ENCODE results near the gene EXOC3L2. TPM values are rescaled to one million over a fixed set of nuclear protein-coding genes. Genes with fewer than 3 reads are reported as not detected.

EXOC3L2 gene
- total RNA-seq, 1 donor from 2014 or later, result 3.6 TPM

DNA sequence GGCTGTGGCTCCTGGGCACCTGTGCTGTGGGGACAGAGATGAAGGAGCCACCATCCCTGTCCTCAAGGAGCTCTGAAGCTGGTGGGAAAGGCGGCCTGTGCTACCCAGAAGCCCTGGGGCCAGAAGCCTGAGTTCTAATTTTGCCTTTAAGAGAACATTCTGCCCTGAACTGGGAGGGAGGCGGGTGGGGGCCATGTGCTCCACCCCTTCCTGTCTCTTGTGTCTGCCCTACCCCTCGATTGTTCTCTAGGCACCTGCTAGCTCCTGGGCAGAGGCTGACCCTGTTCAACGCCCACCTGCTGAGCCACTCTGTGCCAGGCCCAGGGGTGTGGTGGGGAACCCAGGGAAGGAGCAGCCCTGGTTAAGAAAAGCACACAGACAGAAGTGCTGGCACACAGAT is 73.0 kb downstream of the EXOC3L2 start:
- Histone ChIP-seq H3K4me3 (no peak overlapping the region), H3K27ac (no peak overlapping the region), H3K9me3 (no peaks in the 10 kb centered on the region), H3K4me1 (peaks cover 29% of the 10 kb centered on the region), H3K27me3 (ENCODE audit: low read depth) (no peaks in the 10 kb centered on the region), H3K36me3 (no peaks in the 10 kb centered on the region)
- no peak for ATAC-seq
- TF ChIP-seq, protein P1, sequence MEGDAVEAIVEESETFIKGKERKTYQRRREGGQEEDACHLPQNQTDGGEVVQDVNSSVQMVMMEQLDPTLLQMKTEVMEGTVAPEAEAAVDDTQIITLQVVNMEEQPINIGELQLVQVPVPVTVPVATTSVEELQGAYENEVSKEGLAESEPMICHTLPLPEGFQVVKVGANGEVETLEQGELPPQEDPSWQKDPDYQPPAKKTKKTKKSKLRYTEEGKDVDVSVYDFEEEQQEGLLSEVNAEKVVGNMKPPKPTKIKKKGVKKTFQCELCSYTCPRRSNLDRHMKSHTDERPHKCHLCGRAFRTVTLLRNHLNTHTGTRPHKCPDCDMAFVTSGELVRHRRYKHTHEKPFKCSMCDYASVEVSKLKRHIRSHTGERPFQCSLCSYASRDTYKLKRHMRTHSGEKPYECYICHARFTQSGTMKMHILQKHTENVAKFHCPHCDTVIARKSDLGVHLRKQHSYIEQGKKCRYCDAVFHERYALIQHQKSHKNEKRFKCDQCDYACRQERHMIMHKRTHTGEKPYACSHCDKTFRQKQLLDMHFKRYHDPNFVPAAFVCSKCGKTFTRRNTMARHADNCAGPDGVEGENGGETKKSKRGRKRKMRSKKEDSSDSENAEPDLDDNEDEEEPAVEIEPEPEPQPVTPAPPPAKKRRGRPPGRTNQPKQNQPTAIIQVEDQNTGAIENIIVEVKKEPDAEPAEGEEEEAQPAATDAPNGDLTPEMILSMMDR (IDR thresholded peaks at IDR 0.05), result no peak
- DNase-seq, result no peak
- intact Hi-C loops (cut with DNase I), result no loop called here

DNA sequence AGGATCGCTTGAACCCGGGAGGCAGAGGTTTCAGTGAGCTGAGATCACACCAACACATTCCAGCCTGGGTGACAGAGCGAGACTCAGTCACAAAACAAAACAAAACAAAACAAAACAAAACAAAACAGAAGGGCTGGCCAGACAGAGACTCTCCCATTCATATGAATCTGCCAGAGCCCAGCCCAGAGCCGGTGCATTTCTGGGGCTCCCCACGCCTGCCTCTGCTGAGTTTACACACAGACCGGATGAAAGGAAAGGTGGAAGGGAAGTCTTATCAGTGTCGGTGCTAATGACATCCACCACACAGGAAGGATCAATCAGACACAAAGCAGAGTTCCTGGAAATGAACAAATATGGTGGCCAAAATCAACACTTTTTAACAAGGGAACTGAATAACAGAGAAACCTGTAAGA is 74.0 kb downstream of the EXOC3L2 start:
- Histone ChIP-seq H3K27ac (no peak overlapping the region), H3K36me3 (no peaks in the 10 kb centered on the region), H3K4me1 (peaks cover 31% of the 10 kb centered on the region), H3K27me3 (ENCODE audit: low read depth) (no peaks in the 10 kb centered on the region), H3K9me3 (no peaks in the 10 kb centered on the region), H3K4me3 (no peak overlapping the region)
- no peak for DNase-seq
- TF ChIP-seq, protein P1 (IDR thresholded peaks at IDR 0.05), result no peak
- peak in 1 of 2 donors; percentile 42 for ATAC-seq
- intact Hi-C loops (cut with DNase I), result no loop called here

DNA sequence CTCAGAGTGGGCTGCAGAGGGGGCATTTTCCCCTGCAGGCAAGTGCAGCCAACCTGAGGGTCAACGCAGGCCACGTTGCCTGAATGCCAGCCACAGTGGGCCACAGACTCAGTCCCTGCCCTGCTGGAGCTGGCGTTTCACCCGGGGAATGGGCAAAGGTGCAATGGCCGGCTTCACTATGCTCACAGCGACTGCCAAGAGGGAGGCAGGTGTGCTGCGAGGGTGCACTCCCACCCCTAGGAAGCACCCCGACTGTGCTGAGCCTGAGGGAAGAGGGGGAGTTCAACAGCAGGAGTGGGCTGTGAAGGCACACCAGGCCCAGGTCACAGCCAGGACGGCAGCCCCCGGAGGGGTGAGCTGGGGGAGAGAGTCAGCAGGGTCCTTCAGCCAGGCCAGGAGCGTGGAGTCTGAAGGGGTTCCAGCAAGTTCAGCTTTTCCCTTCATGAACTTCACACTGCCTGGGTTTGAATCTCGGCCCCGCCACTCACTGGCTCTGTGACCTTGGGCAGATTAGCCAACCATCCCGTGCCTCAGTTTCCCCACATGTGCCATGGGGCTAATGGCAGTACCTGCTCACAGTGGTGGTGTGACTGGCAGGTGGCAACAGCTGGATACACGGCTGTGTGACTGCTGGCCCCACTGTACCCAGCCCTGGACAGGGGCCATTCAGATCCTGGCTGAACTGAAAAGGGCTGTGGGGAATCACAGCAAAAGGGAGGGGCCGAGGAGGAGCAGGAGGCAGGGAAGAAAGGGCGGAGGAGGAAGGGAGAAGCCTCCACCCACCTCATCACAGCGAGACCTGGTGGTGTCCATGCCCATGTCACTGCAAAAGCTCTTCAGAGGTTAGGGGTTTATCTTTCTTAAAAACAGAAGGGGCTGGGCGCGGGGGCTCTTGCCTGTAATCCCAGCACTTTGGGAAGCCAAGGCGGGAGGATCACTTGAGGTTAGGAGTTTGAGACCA is 74.8 kb downstream of the EXOC3L2 start:
- intact Hi-C loops (cut with DNase I), result no loop called here
- H3K27ac ChIP-seq, result no peak overlapping the region
- H3K4me3 ChIP-seq, result no peak overlapping the region

DNA sequence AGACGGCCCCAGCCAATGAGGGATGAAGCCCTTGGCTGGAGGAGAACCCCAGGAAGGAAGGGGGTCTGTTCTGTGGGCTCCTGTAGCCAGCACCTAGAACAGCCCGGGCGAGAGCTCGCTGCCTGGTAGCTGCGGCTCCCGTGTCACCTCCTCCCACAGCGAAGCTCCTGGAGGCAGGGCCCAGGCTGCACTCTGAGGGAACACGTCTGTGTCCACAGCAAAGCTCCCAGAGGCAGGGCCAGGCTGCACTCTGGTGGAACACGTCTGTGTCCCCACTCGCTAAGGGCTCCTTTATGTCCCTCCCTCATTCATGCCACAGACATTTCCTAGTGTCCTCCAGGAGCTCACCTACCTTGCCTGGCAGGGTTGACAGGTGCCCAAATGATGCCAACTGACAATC is 75.6 kb downstream of the EXOC3L2 start:
- intact Hi-C loops (cut with DNase I), result no loop called here
- ATAC-seq, result no peak

More for the DNA sequence above, 74.8 kb downstream of the EXOC3L2 start:
- TF ChIP-seq, protein P1 (IDR thresholded peaks at IDR 0.05), result no peak
- no peak for DNase-seq
- no peak for ATAC-seq
- Histone ChIP-seq H3K36me3 (no peaks in the 10 kb centered on the region), H3K4me1 (peaks cover 31% of the 10 kb centered on the region), H3K27me3 (ENCODE audit: low read depth) (no peaks in the 10 kb centered on the region), H3K9me3 (no peaks in the 10 kb centered on the region)

DNA sequence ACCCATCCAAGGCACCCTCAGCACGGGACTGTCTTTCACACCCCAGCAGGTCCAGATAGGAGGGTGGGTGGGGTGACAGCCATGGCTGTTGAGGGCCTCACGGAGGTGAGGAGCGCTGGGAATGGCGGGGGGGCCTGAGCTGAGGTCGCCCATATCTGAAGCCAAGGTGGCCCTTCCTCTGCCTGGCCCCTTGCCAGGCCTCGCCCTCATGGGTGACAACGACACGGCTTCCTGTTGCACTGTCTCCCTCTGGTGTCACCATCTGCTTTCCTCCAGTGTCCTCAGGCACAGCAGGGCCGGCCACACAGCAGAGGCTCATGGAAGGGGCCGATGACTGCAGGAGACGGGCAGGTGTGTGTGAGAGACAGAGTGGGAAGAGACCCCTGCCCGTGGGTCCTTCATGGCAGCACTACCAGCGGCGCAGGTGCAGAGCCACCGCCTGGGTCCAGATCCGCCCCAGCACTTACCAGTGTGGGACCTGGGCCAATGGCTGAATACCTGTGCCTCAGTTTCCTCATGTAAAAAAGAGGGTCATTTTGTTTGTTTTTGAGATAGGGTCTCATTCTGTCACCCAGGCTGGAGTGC is 76.3 kb downstream of the EXOC3L2 start:
- H3K36me3 ChIP-seq, result no peaks in the 10 kb centered on the region
- H3K4me3 ChIP-seq, result no peak overlapping the region
- H3K9me3 ChIP-seq, result no peaks in the 10 kb centered on the region
- H3K27me3 ChIP-seq (ENCODE audit: low read depth), result no peaks in the 10 kb centered on the region
- TF ChIP-seq, protein P1 (IDR thresholded peaks at IDR 0.05), result no peak
- H3K27ac ChIP-seq, result no peak overlapping the region
- intact Hi-C loops (cut with DNase I), result no loop called here
- H3K4me1 ChIP-seq, result peaks cover 42% of the 10 kb centered on the region
- DNase-seq (no peak), ATAC-seq (no peak)

More for the DNA sequence above, 75.6 kb downstream of the EXOC3L2 start:
- Histone ChIP-seq H3K36me3 (no peaks in the 10 kb centered on the region), H3K9me3 (no peaks in the 10 kb centered on the region), H3K27ac (no peak overlapping the region), H3K27me3 (ENCODE audit: low read depth) (no peaks in the 10 kb centered on the region), H3K4me3 (no peak overlapping the region), H3K4me1 (peaks cover 37% of the 10 kb centered on the region)
- TF ChIP-seq, protein P1 (IDR thresholded peaks at IDR 0.05), result no peak
- no peak for DNase-seq

Data from lower lobe of right lung (tissue), 2 donors.